ENCODE data around the gene JADE3.

Gene JADE3

DNA sequence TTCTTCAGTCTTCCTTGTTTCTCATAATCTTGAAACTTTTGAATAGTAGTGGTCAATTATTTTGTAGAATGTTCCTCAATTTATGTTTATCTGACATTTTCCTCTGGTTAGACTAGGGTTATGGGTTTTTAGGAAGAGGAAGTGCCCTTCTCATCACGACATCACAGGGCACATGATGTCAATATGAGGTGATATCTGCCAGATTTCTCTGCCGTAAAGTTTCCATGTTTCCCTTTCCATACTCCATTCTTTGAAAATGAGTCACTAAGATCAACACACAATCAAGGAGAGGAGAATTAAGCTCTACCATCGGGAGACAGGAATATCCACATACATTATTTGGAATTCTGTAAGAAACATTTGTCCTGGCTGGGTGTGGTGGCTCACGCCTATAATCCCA, 46.9 kb upstream of the JADE3 start:
- TF ChIP-seq EZH2 (optimal IDR thresholded peaks at IDR 0.05; ENCODE audit: low read depth, low read length), result no peak
- TF ChIP-seq CTCF (IDR thresholded peaks at IDR 0.05; ENCODE audit: low read length), result no peak
- no peak for TF ChIP-seq EZH2phosphoT487 (IDR thresholded peaks at IDR 0.05; ENCODE audit: low read length)
- Histone ChIP-seq H4K20me1 (ENCODE audit: insufficient read depth, low read length) (no peaks in the 10 kb centered on the region), H3K36me3 (replicated peaks; ENCODE audit: insufficient read depth, low read length) (no peaks in the 10 kb centered on the region), H3K4me2 (ENCODE audit: low read depth, low read length) (no peak overlapping the region), H3K4me3 (ENCODE audit: low read length) (no peak overlapping the region), H3K9ac (ENCODE audit: low read length) (no peak overlapping the region), H3K27ac (ENCODE audit: low read length) (no peak overlapping the region), H2AFZ (ENCODE audit: low read length) (no peak overlapping the region), H3K79me2 (ENCODE audit: low read length) (no peaks in the 10 kb centered on the region), H3K9me2 (replicated peaks; ENCODE audit: insufficient read depth, low read length) (no peaks in the 10 kb centered on the region), H3K4me1 (ENCODE audit: low read length) (no peaks in the 10 kb centered on the region), H3K27me3 (replicated peaks; ENCODE audit: insufficient read depth, low read length) (no peaks in the 10 kb centered on the region), H3F3A (ENCODE audit: insufficient read depth, low read length) (no peaks in the 10 kb centered on the region), H3K9me3 (replicated peaks; ENCODE audit: insufficient read depth, low read length) (no peaks in the 10 kb centered on the region)
- DNase-seq, result no peak

DNA sequence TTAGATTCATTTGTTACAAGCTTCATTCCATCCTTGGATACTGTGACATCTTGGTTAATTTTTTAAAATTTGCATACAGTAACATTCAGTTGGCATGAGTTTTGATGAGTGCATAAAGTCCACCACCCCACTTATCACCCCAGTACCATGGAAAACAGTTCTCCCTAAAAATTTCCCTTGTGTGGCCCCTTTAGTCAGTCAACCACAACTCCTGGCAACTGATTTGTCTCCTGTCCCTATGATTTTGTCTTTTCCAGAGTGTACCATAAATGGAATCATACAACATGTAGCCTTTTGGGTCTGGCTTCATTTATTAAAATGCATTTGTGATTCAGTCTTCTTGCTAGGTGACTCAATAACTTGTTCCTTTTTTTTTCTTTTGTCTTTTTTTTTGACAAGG, 45.5 kb upstream of the JADE3 start:
- H3K27me3 ChIP-seq (replicated peaks; ENCODE audit: insufficient read depth, low read length), result no peaks in the 10 kb centered on the region
- H3K4me2 ChIP-seq (ENCODE audit: low read depth, low read length), result no peak overlapping the region
- no peaks in the 10 kb centered on the region for H3K9me2 ChIP-seq (replicated peaks; ENCODE audit: insufficient read depth, low read length)
- H3K9me3 ChIP-seq (replicated peaks; ENCODE audit: insufficient read depth, low read length), result no peaks in the 10 kb centered on the region
- no peaks in the 10 kb centered on the region for H3K36me3 ChIP-seq (replicated peaks; ENCODE audit: insufficient read depth, low read length)
- no peaks in the 10 kb centered on the region for H3K4me1 ChIP-seq (ENCODE audit: low read length)
- no peak overlapping the region for H3K9ac ChIP-seq (ENCODE audit: low read length)
- no peaks in the 10 kb centered on the region for H3K79me2 ChIP-seq (ENCODE audit: low read length)
- H4K20me1 ChIP-seq (ENCODE audit: insufficient read depth, low read length), result no peaks in the 10 kb centered on the region
- no peak for DNase-seq
- H3K27ac ChIP-seq (ENCODE audit: low read length), result no peak overlapping the region
- no peak for TF ChIP-seq EZH2phosphoT487 (IDR thresholded peaks at IDR 0.05; ENCODE audit: low read length)
- TF ChIP-seq EZH2 (optimal IDR thresholded peaks at IDR 0.05; ENCODE audit: low read depth, low read length), result no peak
- no peak overlapping the region for H3K4me3 ChIP-seq (ENCODE audit: low read length)
- H3F3A ChIP-seq (ENCODE audit: insufficient read depth, low read length), result no peaks in the 10 kb centered on the region
- H2AFZ ChIP-seq (ENCODE audit: low read length), result no peak overlapping the region

GRCh38 chrX:46873746-46874145, 38.5 kb upstream of the JADE3 start:
- Histone ChIP-seq H2AFZ (ENCODE audit: low read length) (no peak overlapping the region), H3K4me2 (ENCODE audit: low read depth, low read length) (no peak overlapping the region), H3K36me3 (replicated peaks; ENCODE audit: insufficient read depth, low read length) (no peaks in the 10 kb centered on the region), H3K27me3 (replicated peaks; ENCODE audit: insufficient read depth, low read length) (no peaks in the 10 kb centered on the region), H3K4me1 (ENCODE audit: low read length) (no peaks in the 10 kb centered on the region), H3K9me2 (replicated peaks; ENCODE audit: insufficient read depth, low read length) (no peaks in the 10 kb centered on the region), H3K9ac (ENCODE audit: low read length) (no peak overlapping the region), H3F3A (ENCODE audit: insufficient read depth, low read length) (no peaks in the 10 kb centered on the region), H4K20me1 (ENCODE audit: insufficient read depth, low read length) (no peaks in the 10 kb centered on the region), H3K27ac (ENCODE audit: low read length) (no peak overlapping the region), H3K79me2 (ENCODE audit: low read length) (no peaks in the 10 kb centered on the region), H3K9me3 (replicated peaks; ENCODE audit: insufficient read depth, low read length) (no peaks in the 10 kb centered on the region), H3K4me3 (ENCODE audit: low read length) (no peak overlapping the region)
- no peak for DNase-seq
- TF ChIP-seq EZH2phosphoT487 (IDR thresholded peaks at IDR 0.05; ENCODE audit: low read length), result no peak
- TF ChIP-seq CTCF (IDR thresholded peaks at IDR 0.05; ENCODE audit: low read length), result no peak

GRCh38 chrX:46876901-46877300, 35.3 kb upstream of the JADE3 start:
- no peaks in the 10 kb centered on the region for H3K9me2 ChIP-seq (replicated peaks; ENCODE audit: insufficient read depth, low read length)
- no peaks in the 10 kb centered on the region for H4K20me1 ChIP-seq (ENCODE audit: insufficient read depth, low read length)
- TF ChIP-seq CTCF (IDR thresholded peaks at IDR 0.05; ENCODE audit: low read length) (no peak), EZH2 (optimal IDR thresholded peaks at IDR 0.05; ENCODE audit: low read depth, low read length) (no peak), EZH2phosphoT487 (IDR thresholded peaks at IDR 0.05; ENCODE audit: low read length) (no peak)
- no peak overlapping the region for H3K9ac ChIP-seq (ENCODE audit: low read length)
- no peak for DNase-seq
- no peak overlapping the region for H3K4me3 ChIP-seq (ENCODE audit: low read length)
- no peaks in the 10 kb centered on the region for H3K27me3 ChIP-seq (replicated peaks; ENCODE audit: insufficient read depth, low read length)
- no peaks in the 10 kb centered on the region for H3K4me1 ChIP-seq (ENCODE audit: low read length)
- no peak overlapping the region for H3K27ac ChIP-seq (ENCODE audit: low read length)
- no peaks in the 10 kb centered on the region for H3K79me2 ChIP-seq (ENCODE audit: low read length)
- H2AFZ ChIP-seq (ENCODE audit: low read length), result no peak overlapping the region
- no peak overlapping the region for H3K4me2 ChIP-seq (ENCODE audit: low read depth, low read length)
- no peaks in the 10 kb centered on the region for H3F3A ChIP-seq (ENCODE audit: insufficient read depth, low read length)
- no peaks in the 10 kb centered on the region for H3K36me3 ChIP-seq (replicated peaks; ENCODE audit: insufficient read depth, low read length)
- no peaks in the 10 kb centered on the region for H3K9me3 ChIP-seq (replicated peaks; ENCODE audit: insufficient read depth, low read length)

All from MM.1S (cell line).